ENCODE measurements around the gene ANXA2R. TPM values are rescaled to one million over a fixed set of nuclear protein-coding genes. Genes with fewer than 3 reads are reported as not detected.
"Not testable (repeated sequence)": the region's sequence is repeated elsewhere in the genome, so short reads cannot be mapped to it uniquely, and the experiment has no call there.

The ANXA2R gene
- polyA plus RNA-seq: not detected in 2 replicates
- 0.49 and 0.58 TPM in 2 replicates for polyA minus RNA-seq

GRCh38 chr5:43040287-43041098, at the start of gene ANXA2R:
Gene ANXA2R (minus strand): TSS chr5:43040319. CDS start chr5:43040046, 273 bp downstream.
- no peaks in the 10 kb centered on the region for H3K9me2 ChIP-seq (ENCODE audit: insufficient read depth, low read length)
- no peaks in the 10 kb centered on the region for H3K36me3 ChIP-seq (ENCODE audit: insufficient read depth, low read length)
- TF ChIP-seq REST (IDR thresholded peaks at IDR 0.05; ENCODE audit: borderline replicate concordance): no peak
- peak; percentile 41 for TF ChIP-seq RAD21 (conservative IDR thresholded peaks at IDR 0.05)
- peak; percentile 75 for TF ChIP-seq POLR2AphosphoS5 (IDR thresholded peaks at IDR 0.05)
- no peak for TF ChIP-seq TAF1 (IDR thresholded peaks at IDR 0.05; ENCODE audit: low read depth)
- TF ChIP-seq MXI1 (conservative IDR thresholded peaks at IDR 0.05; ENCODE audit: poor library complexity, severe bottlenecking): no peak
- TF ChIP-seq CTCF (IDR thresholded peaks at IDR 0.05; ENCODE audit: poor library complexity, severe bottlenecking): peak; percentile 73
- no peak for TF ChIP-seq SMC3 (conservative IDR thresholded peaks at IDR 0.05; ENCODE audit: poor library complexity)
- no peak for TF ChIP-seq EP300 (conservative IDR thresholded peaks at IDR 0.05; ENCODE audit: poor library complexity, severe bottlenecking)
- TF ChIP-seq EZH2 (IDR thresholded peaks at IDR 0.05; ENCODE audit: borderline replicate concordance, insufficient read depth, low read length, poor library complexity, severe bottlenecking): peak; percentile 31
- no peak within 1 kb of the TSS for H3K27ac ChIP-seq (ENCODE audit: low read length)
- H3K9ac ChIP-seq (ENCODE audit: low read length): no peak within 1 kb of the TSS
- no peaks in the 10 kb centered on the region for H3K79me2 ChIP-seq (replicated peaks; ENCODE audit: insufficient read depth, low read length)
- no peak within 1 kb of the TSS for H3K4me2 ChIP-seq (ENCODE audit: low read length)
- no peak within 1 kb of the TSS for H2AFZ ChIP-seq (ENCODE audit: low read depth, low read length)
- H3K4me3 ChIP-seq (ENCODE audit: low read length): no peak within 1 kb of the TSS
- H3F3A ChIP-seq (ENCODE audit: insufficient read depth, low read length, poor library complexity, severe bottlenecking): peaks cover 7% of the 10 kb centered on the region
- H3K9me3 ChIP-seq (ENCODE audit: low read length): peaks cover 8% of the 10 kb centered on the region
- peaks cover 6% of the 10 kb centered on the region for H4K20me1 ChIP-seq (ENCODE audit: insufficient read depth)
- H3K27me3 ChIP-seq (ENCODE audit: insufficient read depth, low read depth, low read length): peaks cover 95% of the 10 kb centered on the region

GRCh38 chr5:43086118-43086908, 46.2 kb upstream of the ANXA2R start:
- not testable (repeated sequence) for H2AFZ ChIP-seq (ENCODE audit: low read depth, low read length); H3K9me3 ChIP-seq (ENCODE audit: low read length); H4K20me1 ChIP-seq (ENCODE audit: insufficient read depth); H3F3A ChIP-seq (ENCODE audit: insufficient read depth, low read length, poor library complexity, severe bottlenecking); H3K79me2 ChIP-seq (replicated peaks; ENCODE audit: insufficient read depth, low read length); H3K27ac ChIP-seq (ENCODE audit: low read length); H3K9me2 ChIP-seq (ENCODE audit: insufficient read depth, low read length); H3K4me2 ChIP-seq (ENCODE audit: low read length); H3K27me3 ChIP-seq (ENCODE audit: insufficient read depth, low read depth, low read length); H3K9ac ChIP-seq (ENCODE audit: low read length); H3K36me3 ChIP-seq (ENCODE audit: insufficient read depth, low read length); H3K4me3 ChIP-seq (ENCODE audit: low read length)

All from neural cell (in vitro differentiated cells).